ENCODE data around the gene NR1D1.

NR1D1 gene

GRCh38 chr17:40072040-40072734 is 28.2 kb downstream of the NR1D1 start:
- TF ChIP-seq, protein P1, sequence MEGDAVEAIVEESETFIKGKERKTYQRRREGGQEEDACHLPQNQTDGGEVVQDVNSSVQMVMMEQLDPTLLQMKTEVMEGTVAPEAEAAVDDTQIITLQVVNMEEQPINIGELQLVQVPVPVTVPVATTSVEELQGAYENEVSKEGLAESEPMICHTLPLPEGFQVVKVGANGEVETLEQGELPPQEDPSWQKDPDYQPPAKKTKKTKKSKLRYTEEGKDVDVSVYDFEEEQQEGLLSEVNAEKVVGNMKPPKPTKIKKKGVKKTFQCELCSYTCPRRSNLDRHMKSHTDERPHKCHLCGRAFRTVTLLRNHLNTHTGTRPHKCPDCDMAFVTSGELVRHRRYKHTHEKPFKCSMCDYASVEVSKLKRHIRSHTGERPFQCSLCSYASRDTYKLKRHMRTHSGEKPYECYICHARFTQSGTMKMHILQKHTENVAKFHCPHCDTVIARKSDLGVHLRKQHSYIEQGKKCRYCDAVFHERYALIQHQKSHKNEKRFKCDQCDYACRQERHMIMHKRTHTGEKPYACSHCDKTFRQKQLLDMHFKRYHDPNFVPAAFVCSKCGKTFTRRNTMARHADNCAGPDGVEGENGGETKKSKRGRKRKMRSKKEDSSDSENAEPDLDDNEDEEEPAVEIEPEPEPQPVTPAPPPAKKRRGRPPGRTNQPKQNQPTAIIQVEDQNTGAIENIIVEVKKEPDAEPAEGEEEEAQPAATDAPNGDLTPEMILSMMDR (IDR thresholded peaks at IDR 0.05; ENCODE audit: low read depth, low read length) = no peak
- no peak overlapping the region for H3K4me3 ChIP-seq (ENCODE audit: low read depth, low read length)

DNA sequence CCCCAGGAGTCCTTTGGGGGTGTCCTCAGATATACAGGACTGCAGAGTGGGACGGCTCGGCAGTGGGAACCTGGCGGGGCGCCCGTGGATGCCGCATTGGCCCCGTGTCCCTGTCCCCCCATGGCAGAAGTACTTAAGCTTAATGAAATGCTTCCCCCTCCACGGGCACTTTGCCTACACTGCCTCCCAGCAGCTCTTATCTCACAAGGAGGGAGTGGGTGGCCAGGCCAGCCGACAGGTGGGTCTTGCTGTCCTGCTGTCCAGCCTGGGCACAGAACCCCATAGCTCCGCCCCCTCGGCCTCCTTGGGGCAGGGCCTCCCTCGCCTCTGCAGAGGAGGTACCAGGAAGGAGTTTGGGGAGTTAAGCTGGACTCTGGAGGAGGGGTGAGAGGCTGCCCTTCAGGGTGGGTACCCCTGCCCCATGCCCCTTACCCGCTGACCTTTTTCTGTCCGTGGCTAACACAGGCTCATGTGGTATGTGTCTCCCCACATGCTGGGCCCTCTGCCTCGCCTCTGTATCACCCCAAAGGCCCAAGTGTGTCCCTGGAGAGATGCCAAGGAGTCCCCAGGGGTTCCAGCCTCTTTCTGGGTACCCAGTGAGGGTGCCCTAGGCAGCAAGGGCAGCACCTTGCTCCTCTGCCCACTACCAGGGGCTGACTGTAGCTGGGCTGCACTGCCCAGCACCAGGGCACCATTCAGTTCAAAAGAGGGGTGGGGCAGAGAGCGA is 28.9 kb downstream of the NR1D1 start:
- TF ChIP-seq, protein P1 (IDR thresholded peaks at IDR 0.05; ENCODE audit: low read depth, low read length) = no peak
- H3K4me3 ChIP-seq (ENCODE audit: low read depth, low read length) = no peak overlapping the region

DNA sequence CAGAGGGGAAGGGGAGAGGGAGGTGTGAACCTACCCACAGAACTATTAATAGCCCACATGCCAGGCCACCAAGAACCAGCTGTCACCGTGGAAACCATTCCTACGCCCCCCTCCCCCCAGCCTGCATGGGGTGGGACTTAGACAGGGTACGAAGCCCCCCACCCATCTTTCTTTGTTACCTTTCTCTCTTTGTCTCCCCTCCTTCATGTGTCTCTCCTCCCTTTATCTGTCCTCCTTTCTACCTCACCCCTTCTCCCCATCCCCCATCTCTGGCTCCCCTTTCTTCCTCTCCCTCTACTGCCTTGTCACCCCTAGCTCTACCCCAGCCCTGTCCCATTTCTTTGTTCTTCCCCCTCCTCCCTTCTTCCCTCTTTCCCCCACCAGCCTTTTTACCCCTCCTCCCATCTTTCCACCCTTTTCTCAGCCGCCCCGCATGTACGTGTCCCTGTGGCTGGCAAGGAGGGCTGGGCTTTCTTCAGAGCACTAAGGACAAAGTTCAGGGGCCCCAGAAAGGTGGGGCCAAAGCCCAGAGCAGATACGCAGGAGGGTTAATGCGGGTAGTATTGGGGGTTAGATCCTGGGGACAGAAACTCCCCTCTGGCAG is 29.6 kb downstream of the NR1D1 start:
- TF ChIP-seq, protein P1 (IDR thresholded peaks at IDR 0.05; ENCODE audit: low read depth, low read length) = no peak
- H3K4me3 ChIP-seq (ENCODE audit: low read depth, low read length) = no peak overlapping the region

- H3K4me3 ChIP-seq (ENCODE audit: low read depth, low read length) = no peak overlapping the region
- TF ChIP-seq, protein P1 (IDR thresholded peaks at IDR 0.05; ENCODE audit: low read depth, low read length) = peak; percentile 45; the same call in 1 of the 2 replicates
Observed at GRCh38 chr17:40069751-40070708, 30.4 kb downstream of the NR1D1 start.

DNA sequence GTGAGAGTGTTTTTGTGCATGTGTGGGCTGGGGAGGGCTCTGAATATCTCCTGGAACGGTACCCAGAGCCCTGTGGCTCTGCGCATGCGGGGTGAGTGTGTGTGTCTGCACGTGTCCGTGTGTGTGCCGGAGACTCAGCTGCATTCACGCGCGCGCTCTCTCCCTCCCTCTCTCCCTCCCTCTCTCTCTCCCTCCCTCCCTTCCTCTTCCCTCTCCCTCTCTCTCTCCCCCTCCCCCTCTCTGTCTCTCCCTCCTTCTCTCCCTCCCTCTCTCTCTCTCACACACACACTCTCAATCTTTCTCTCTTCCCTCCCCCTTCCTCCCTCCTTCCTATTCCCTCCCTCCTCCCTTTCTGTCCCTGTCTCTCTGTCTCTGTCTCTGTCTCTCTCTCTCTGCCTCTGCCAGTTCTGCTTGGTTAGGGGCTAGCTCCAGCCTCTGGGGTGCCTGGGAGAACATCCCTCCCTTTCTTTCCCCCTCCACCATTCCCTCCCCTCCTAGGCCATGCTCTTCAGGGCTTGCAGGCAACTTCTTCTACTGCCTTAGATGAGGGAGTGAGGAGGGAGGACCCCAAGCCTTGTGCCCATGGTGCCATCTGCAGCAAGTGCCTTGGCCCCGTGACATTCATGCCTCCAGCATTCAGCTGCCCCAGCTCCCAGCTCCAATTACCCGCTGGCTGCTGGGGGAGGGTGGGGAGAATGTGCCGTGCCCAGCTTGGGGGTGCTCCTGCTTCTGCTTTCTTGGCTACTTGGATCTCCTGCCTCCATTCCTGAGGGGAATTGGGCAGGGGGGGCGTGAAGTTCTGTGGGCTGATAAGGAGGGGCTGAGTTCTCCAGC is 31.3 kb downstream of the NR1D1 start:
- TF ChIP-seq, protein P1 (IDR thresholded peaks at IDR 0.05; ENCODE audit: low read depth, low read length) = no peak
- peak overlapping the region; percentile 50 for H3K4me3 ChIP-seq (ENCODE audit: low read depth, low read length)

DNA sequence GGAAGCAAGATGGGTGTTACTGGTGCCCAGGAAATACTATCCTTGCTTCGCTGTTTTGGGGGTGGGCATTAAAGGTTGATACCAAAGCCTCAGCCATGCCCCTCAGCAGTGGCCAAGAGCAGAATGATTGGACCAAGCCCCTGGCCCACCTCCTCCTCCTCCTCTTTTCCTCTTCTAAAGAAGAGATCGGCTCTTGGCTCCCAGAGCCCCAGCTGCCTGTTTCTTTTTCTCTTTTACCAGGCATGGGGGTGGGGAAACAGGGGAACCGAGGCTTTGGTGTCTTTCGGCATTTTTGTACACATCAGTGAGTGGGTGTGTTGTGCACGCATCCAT is 31.8 kb downstream of the NR1D1 start:
- peak overlapping the region; percentile 50 for H3K4me3 ChIP-seq (ENCODE audit: low read depth, low read length)
- TF ChIP-seq, protein P1 (IDR thresholded peaks at IDR 0.05; ENCODE audit: low read depth, low read length) = no peak
